ENCODE measurements around the gene TFPT. TPM values are rescaled to one million over a fixed set of nuclear protein-coding genes. Genes with fewer than 3 reads are reported as not detected.
A peak's percentile ranks its signal among the peaks of the same experiment; 100 is the strongest.

The TFPT gene
- total RNA-seq, 1 experiment from 2014 or later = 26.6 TPM

GRCh38 chr19:54149021-54149812 lies 33.8 kb upstream of the TFPT start:
- no peaks in the 10 kb centered on the region for H3K23me2 ChIP-seq (ENCODE audit: insufficient read length, low read depth, low read length, poor library complexity, severe bottlenecking)
- no peak overlapping the region for H3K4ac ChIP-seq (ENCODE audit: low read depth, low read length)
- H3K18ac ChIP-seq (ENCODE audit: insufficient read length, low read depth, low read length) = no peak overlapping the region
- no peaks in the 10 kb centered on the region for H3K4me1 Mint-ChIP-seq
- H3K14ac ChIP-seq (ENCODE audit: insufficient read depth, low read length) = no peak overlapping the region
- H3K9ac ChIP-seq (ENCODE audit: extremely low read depth, insufficient read length, low read length) = no peak overlapping the region
- no peak overlapping the region for H2BK20ac ChIP-seq (ENCODE audit: low read depth, low read length, poor library complexity, severe bottlenecking)
- H3K27ac ChIP-seq (ENCODE audit: insufficient read length, low read depth, low read length) = no peak overlapping the region
- H3T11ph ChIP-seq (ENCODE audit: low read length) = no peak overlapping the region
- no peak overlapping the region for H4K91ac ChIP-seq (ENCODE audit: insufficient read length, low read depth, low read length)
- DNase-seq = no peak
- no peak for TF ChIP-seq CTCF (conservative IDR thresholded peaks at IDR 0.05)
- H3K79me2 ChIP-seq (ENCODE audit: insufficient read depth, low read length) = no peaks in the 10 kb centered on the region
- no peak overlapping the region; a peak in 1 of 7 replicates for H3K27ac Mint-ChIP-seq
- no peak overlapping the region for H3K4me2 ChIP-seq (ENCODE audit: insufficient read depth, insufficient read length, low read length)
- 0 out of 5 replicates have a peak overlapping the region, but pooled peaks of 1 of the 2 experiments have one; percentile 11 for H3K4me3 Mint-ChIP-seq
- no peaks in the 10 kb centered on the region for H3K9me3 ChIP-seq (ENCODE audit: control insufficient read depth, low read depth, low read length)
- H4K5ac ChIP-seq (ENCODE audit: insufficient read length, low read depth, low read length) = no peak overlapping the region
- H3K36me3 Mint-ChIP-seq (ENCODE audit: insufficient read depth in 1 of 3, low read depth in 3 of 3) = peaks cover 67 to 92% (median 91%) of the 10 kb centered on the region in 3 experiments
- WGBS (ENCODE audit: extremely low coverage, insufficient read length, low lambda C conversion rate) = no CpG with 5 or more reads among the region's 12 CpGs
- H2AK5ac ChIP-seq (ENCODE audit: insufficient read length, low read length) = no peak overlapping the region
- no peaks in the 10 kb centered on the region; a peak in 1 of 5 replicates for H3K9me3 Mint-ChIP-seq
- H3K56ac ChIP-seq (ENCODE audit: insufficient read length, low read depth, low read length) = no peak overlapping the region
- H4K20me1 ChIP-seq (ENCODE audit: control insufficient read depth, insufficient read depth, insufficient read length) = no peaks in the 10 kb centered on the region
- H2BK12ac ChIP-seq (ENCODE audit: insufficient read length, low read depth, low read length) = no peak overlapping the region
- no peaks in the 10 kb centered on the region for H3K4me1 ChIP-seq (ENCODE audit: insufficient read depth, low read length)
- no peak overlapping the region for H2AFZ ChIP-seq (ENCODE audit: low read length)
- H3K27me3 Mint-ChIP-seq (ENCODE audit: low read depth) = peaks cover 1% of the 10 kb centered on the region; the same call in 1 of the 2 replicates
- no peak overlapping the region for H2BK120ac ChIP-seq (ENCODE audit: low read depth, low read length, poor library complexity, severe bottlenecking)
- H3K27me3 ChIP-seq (ENCODE audit: insufficient read depth, low read length) = no peaks in the 10 kb centered on the region
- H2BK5ac ChIP-seq (ENCODE audit: insufficient read length, low read length) = no peak overlapping the region
- no peak overlapping the region for H4K8ac ChIP-seq (replicated peaks; ENCODE audit: insufficient read length, low read depth, low read length)
- no peaks in the 10 kb centered on the region for H3K79me1 ChIP-seq (ENCODE audit: insufficient read depth, low read depth, low read length, poor library complexity, severe bottlenecking)
- no peak overlapping the region for H2BK15ac ChIP-seq (ENCODE audit: low read depth, low read length)
- no peak overlapping the region for H3K23ac ChIP-seq (ENCODE audit: insufficient read length, low read depth, low read length)

Measured in H9 (cell line).